GM19467 (cell line): ENCODE data around the gene PRUNE1.

ENCODE experiments used
- ATAC-seq: cut with Tn5 transposase; IDR thresholded peaks from one replicate; pipeline ENCODE4 v1.9.1; 2021; ENCODE audit warnings: mild to moderate bottlenecking, moderate library complexity; ENCODE audit not compliant: unreplicated experiment

Gene PRUNE1

GRCh38 chr1:150976879-150977694 lies 31.2 kb upstream of the PRUNE1 start:
- ATAC-seq = no peak

- ATAC-seq = no peak
These were observed 28.9 kb upstream of the PRUNE1 start for GRCh38 chr1:150979092-150980056.

GRCh38 chr1:150981177-150981804 lies 27.0 kb upstream of the PRUNE1 start:
- ATAC-seq = no peak

- no peak for ATAC-seq
These were observed 26.2 kb upstream of the PRUNE1 start, which contains the start of gene ANXA9 for GRCh38 chr1:150981805-150982712. Gene ANXA9 (plus strand): TSS chr1:150982292. CDS start chr1:150983106, 814 bp downstream.

GRCh38 chr1:150985179-150985825 lies 22.9 kb upstream of the PRUNE1 start:
- no peak for ATAC-seq

GRCh38 chr1:150987924-150988323 lies 20.3 kb upstream of the PRUNE1 start:
- ATAC-seq = no peak

GRCh38 chr1:150992626-150993025 lies 15.6 kb upstream of the PRUNE1 start:
- ATAC-seq = no peak

GRCh38 chr1:150994248-150994647 lies 14.0 kb upstream of the PRUNE1 start:
- ATAC-seq = no peak

- ATAC-seq = no peak
These were observed 12.8 kb upstream of the PRUNE1 start for GRCh38 chr1:150995460-150995859.

GRCh38 chr1:150995896-150996295 lies 12.4 kb upstream of the PRUNE1 start:
- no peak for ATAC-seq

GRCh38 chr1:150997126-150997872 lies 10.9 kb upstream of the PRUNE1 start:
- ATAC-seq = no peak

GRCh38 chr1:150997949-150998348 lies 10.3 kb upstream of the PRUNE1 start:
- no peak for ATAC-seq

GRCh38 chr1:150999051-150999674 lies 9.1 kb upstream of the PRUNE1 start:
- ATAC-seq = no peak

- no peak for ATAC-seq
These were observed 8.3 kb upstream of the PRUNE1 start for GRCh38 chr1:150999926-151000325.

- no peak for ATAC-seq
These were observed 7.8 kb upstream of the PRUNE1 start for GRCh38 chr1:151000408-151000807.

- no peak for ATAC-seq
These were observed 6.6 kb upstream of the PRUNE1 start for GRCh38 chr1:151001602-151002001.

GRCh38 chr1:151002051-151002450 lies 6.2 kb upstream of the PRUNE1 start:
- ATAC-seq = no peak

GRCh38 chr1:151002611-151003010 lies 5.6 kb upstream of the PRUNE1 start:
- ATAC-seq = no peak
